Neural progenitor cell (in vitro differentiated cells): ENCODE measurements around the gene ASTN2. TPM values are rescaled to one million over a fixed set of nuclear protein-coding genes. Genes with fewer than 3 reads are reported as not detected.

Experiments
- DNase-seq: peaks from one replicate; pipeline ENCODE4 v3.0.0-alpha.2; 2016; ENCODE audit warnings: low spot score
- H2AFZ ChIP-seq: fragments of 200-600 bp; sonication (generic); replicated peaks from 2 replicates; pipeline ENCODE4 v1.6.1; 2016; ENCODE audit warnings: antibody characterized with exemption
- H3F3A ChIP-seq: fragments of 200-600 bp; sonication (generic); 2 replicates; pipeline ENCODE4 v1.6.1; 2016; ENCODE audit warnings: antibody characterized with exemption, low read depth
- H3K27ac ChIP-seq: fragments of 200-600 bp; sonication (generic); 2 replicates; pipeline ENCODE4 v1.5.1; 2016; ENCODE audit warnings: mild to moderate bottlenecking
- H3K27me3 ChIP-seq: fragments of 200-600 bp; sonication (generic); 2 replicates; pipeline ENCODE4 v1.6.1; 2016; ENCODE audit warnings: mild to moderate bottlenecking, moderate library complexity
- H3K36me3 ChIP-seq: fragments of 200-600 bp; sonication (generic); 2 replicates; pipeline ENCODE4 v1.5.1; 2016
- H3K4me1 ChIP-seq: fragments of 200-600 bp; sonication (generic); 2 replicates; pipeline ENCODE4 v1.6.1; 2016; ENCODE audit warnings: mixed run types
- H3K4me2 ChIP-seq: fragments of 200-600 bp; sonication (generic); 2 replicates; pipeline ENCODE4 v1.6.1; 2016
- H3K4me3 ChIP-seq: fragments of 200-600 bp; sonication (generic); 2 replicates; pipeline ENCODE4 v1.5.1; 2016
- H3K79me2 ChIP-seq: fragments of 200-600 bp; sonication (generic); 2 replicates; pipeline ENCODE4 v1.6.1; 2016; ENCODE audit warnings: low read depth
- H3K9ac ChIP-seq: fragments of 200-600 bp; sonication (generic); 2 replicates; pipeline ENCODE4 v1.6.1; 2016
- H3K9me3 ChIP-seq: fragments of 200-600 bp; sonication (generic); 2 replicates; pipeline ENCODE4 v1.5.1; 2016; ENCODE audit warnings: low read depth
- H4K20me1 ChIP-seq: fragments of 200-600 bp; sonication (generic); 2 replicates; pipeline ENCODE4 v1.6.1; 2016; ENCODE audit warnings: low read depth
- H3K27ac Mint-ChIP-seq: 3 replicates; pipeline ENCODE4 v1.8.0; 2021; ENCODE audit warnings: mixed read lengths
- H3K27me3 Mint-ChIP-seq: 2 replicates; pipeline ENCODE4 v1.8.0; 2022; ENCODE audit warnings: low read depth, mild to moderate bottlenecking, inconsistent platforms, moderate library complexity, mixed read lengths; ENCODE audit not compliant: insufficient read depth
- H3K36me3 Mint-ChIP-seq: 3 replicates; pipeline ENCODE4 v1.8.0; 2021; ENCODE audit warnings: mixed read lengths
- H3K4me1 Mint-ChIP-seq: 3 replicates; pipeline ENCODE4 v1.8.0; 2021; ENCODE audit warnings: mixed read lengths
- H3K4me3 Mint-ChIP-seq: 3 replicates; pipeline ENCODE4 v1.8.0; 2021; ENCODE audit warnings: mild to moderate bottlenecking, moderate library complexity, mixed read lengths
- H3K9me3 Mint-ChIP-seq: 3 replicates; pipeline ENCODE4 v1.8.0; 2020; ENCODE audit warnings: mixed read lengths
- EZH2 ChIP-seq: fragments of 200-600 bp; sonication (generic); IDR thresholded peaks from 2 replicates; pipeline ENCODE4 v1.6.1; 2017; ENCODE audit warnings: antibody characterized with exemption, mild to moderate bottlenecking, moderate library complexity
- EZH2phosphoT487 ChIP-seq: fragments of 200-600 bp; sonication (generic); IDR thresholded peaks from 2 replicates; pipeline ENCODE4 v1.6.1; 2017; ENCODE audit warnings: antibody characterized with exemption
- total RNA-seq: library from RNA; depleted of rRNA; stranded (reverse); fragments of >200 nt; gene quantifications from 2 replicates; pipeline ENCODE4 v1.2.3, GENCODE V29; 2015; ENCODE audit warnings: low replicate concordance
- TF ChIP-seq, protein P1 (sequence below): fragments of 200-600 bp; sonication (generic); IDR thresholded peaks from 2 replicates; pipeline ENCODE4 v1.5.1; 2017; ENCODE audit warnings: antibody characterized with exemption, mild to moderate bottlenecking

ASTN2 gene
- total RNA-seq, 1 donor from 2014 or later, result 8.0 TPM

DNA sequence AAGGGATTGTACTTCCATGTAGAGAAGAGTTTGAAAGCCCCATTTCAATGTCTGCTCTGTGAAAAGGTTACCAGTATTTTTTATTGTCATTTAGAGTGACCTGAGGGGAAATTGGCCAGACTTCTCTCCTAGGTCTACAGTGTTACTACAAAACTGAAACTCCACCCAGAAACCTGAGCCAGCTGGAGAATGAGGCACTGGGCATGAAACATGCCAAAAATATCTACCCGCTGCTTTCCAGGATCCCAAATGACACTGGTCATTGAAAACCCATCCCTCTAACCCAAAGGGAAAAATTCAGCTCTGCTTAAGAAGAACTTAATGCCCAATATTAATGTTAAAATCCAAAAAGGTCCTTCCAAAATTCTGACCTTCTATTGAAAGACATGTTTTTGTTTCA lies 826.9 kb downstream of the ASTN2 start:
- peaks cover 4% of the 10 kb centered on the region for H3K4me1 ChIP-seq
- no peaks in the 10 kb centered on the region for H3K9me3 ChIP-seq
- H3K36me3 Mint-ChIP-seq, result peaks cover 2% of the 10 kb centered on the region
- H3K4me3 Mint-ChIP-seq, result no peak overlapping the region
- peaks cover 4% of the 10 kb centered on the region for H3K36me3 ChIP-seq
- H3K79me2 ChIP-seq, result no peaks in the 10 kb centered on the region
- no peaks in the 10 kb centered on the region for H3F3A ChIP-seq
- no peaks in the 10 kb centered on the region for H3K27me3 Mint-ChIP-seq
- no peaks in the 10 kb centered on the region for H3K4me1 Mint-ChIP-seq
- no peak overlapping the region for H3K27ac ChIP-seq
- H3K27me3 ChIP-seq, result no peaks in the 10 kb centered on the region
- no peak overlapping the region for H2AFZ ChIP-seq
- H3K4me3 ChIP-seq, result no peak overlapping the region
- peaks cover 20% of the 10 kb centered on the region for H3K9me3 Mint-ChIP-seq
- no peaks in the 10 kb centered on the region for H4K20me1 ChIP-seq
- H3K4me2 ChIP-seq, result no peak overlapping the region
- no peak for DNase-seq
- TF ChIP-seq EZH2 (no peak), EZH2phosphoT487 (no peak)
- TF ChIP-seq, protein P1, sequence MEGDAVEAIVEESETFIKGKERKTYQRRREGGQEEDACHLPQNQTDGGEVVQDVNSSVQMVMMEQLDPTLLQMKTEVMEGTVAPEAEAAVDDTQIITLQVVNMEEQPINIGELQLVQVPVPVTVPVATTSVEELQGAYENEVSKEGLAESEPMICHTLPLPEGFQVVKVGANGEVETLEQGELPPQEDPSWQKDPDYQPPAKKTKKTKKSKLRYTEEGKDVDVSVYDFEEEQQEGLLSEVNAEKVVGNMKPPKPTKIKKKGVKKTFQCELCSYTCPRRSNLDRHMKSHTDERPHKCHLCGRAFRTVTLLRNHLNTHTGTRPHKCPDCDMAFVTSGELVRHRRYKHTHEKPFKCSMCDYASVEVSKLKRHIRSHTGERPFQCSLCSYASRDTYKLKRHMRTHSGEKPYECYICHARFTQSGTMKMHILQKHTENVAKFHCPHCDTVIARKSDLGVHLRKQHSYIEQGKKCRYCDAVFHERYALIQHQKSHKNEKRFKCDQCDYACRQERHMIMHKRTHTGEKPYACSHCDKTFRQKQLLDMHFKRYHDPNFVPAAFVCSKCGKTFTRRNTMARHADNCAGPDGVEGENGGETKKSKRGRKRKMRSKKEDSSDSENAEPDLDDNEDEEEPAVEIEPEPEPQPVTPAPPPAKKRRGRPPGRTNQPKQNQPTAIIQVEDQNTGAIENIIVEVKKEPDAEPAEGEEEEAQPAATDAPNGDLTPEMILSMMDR, result no peak
- no peak overlapping the region for H3K9ac ChIP-seq
- H3K27ac Mint-ChIP-seq, result no peak overlapping the region

DNA sequence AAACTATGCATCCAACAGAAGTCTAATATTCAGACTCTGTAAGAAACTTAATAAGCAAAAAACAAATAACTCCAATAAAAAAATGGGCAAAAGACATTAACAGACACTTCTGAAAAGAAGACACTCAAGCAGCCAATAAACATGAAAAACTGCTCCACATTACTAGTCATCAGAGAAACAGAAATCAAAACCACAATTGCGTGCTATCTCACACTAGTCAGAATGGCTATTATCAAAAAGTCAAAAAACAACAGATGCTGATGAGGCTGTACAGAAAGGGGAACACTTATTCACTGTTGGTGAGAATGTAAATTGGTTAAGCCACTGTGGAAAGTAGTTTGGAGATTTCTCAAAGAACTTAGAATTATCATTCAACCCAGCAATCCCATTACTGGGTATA lies 829.0 kb downstream of the ASTN2 start:
- Histone ChIP-seq H3K9ac (no peak overlapping the region), H3K4me1 (peaks cover 5% of the 10 kb centered on the region), H3K4me3 (no peak overlapping the region), H3F3A (no peaks in the 10 kb centered on the region), H3K36me3 (peaks cover 4% of the 10 kb centered on the region), H3K27me3 (no peaks in the 10 kb centered on the region), H4K20me1 (no peaks in the 10 kb centered on the region), H3K79me2 (no peaks in the 10 kb centered on the region), H3K9me3 (no peaks in the 10 kb centered on the region), H2AFZ (no peak overlapping the region), H3K4me2 (no peak overlapping the region), H3K27ac (no peak overlapping the region)
- Mint-ChIP-seq H3K4me1 (no peaks in the 10 kb centered on the region), H3K4me3 (no peak overlapping the region), H3K36me3 (peaks cover 2% of the 10 kb centered on the region), H3K27me3 (no peaks in the 10 kb centered on the region), H3K9me3 (peaks cover 20% of the 10 kb centered on the region), H3K27ac (no peak overlapping the region)
- TF ChIP-seq EZH2 (no peak), EZH2phosphoT487 (no peak)
- TF ChIP-seq, protein P1, result no peak
- no peak for DNase-seq

DNA sequence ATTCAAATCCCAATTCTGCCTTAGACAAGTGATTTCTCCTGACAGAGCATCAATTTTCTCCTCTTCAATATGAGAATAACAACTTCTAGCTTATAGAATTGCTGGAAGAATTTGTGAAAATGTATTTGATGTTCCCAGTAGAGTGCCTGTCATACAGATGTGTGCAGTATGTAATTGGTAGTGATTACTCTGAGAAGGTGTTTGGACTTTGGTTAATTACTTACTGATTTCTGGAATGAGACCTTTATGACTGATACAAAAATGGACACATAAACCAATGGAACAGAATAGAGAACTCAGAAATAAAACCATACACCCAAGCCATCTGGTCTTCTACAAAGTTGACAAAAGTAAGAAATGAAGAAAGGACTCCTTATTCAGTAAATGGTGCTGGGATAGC lies 829.7 kb downstream of the ASTN2 start:
- no peak overlapping the region for H3K9ac ChIP-seq
- peaks cover 20% of the 10 kb centered on the region for H3K9me3 Mint-ChIP-seq
- TF ChIP-seq EZH2 (no peak), EZH2phosphoT487 (no peak)
- TF ChIP-seq, protein P1, result no peak
- no peaks in the 10 kb centered on the region for H3K9me3 ChIP-seq
- peaks cover 12% of the 10 kb centered on the region for H3K4me1 ChIP-seq
- no peak overlapping the region for H3K4me3 Mint-ChIP-seq
- DNase-seq, result no peak
- no peak overlapping the region for H3K4me2 ChIP-seq
- H3K4me1 Mint-ChIP-seq, result no peaks in the 10 kb centered on the region
- no peak overlapping the region for H2AFZ ChIP-seq
- no peaks in the 10 kb centered on the region for H3K27me3 Mint-ChIP-seq
- no peaks in the 10 kb centered on the region for H3F3A ChIP-seq
- H3K79me2 ChIP-seq, result no peaks in the 10 kb centered on the region
- peaks cover 2% of the 10 kb centered on the region for H3K36me3 Mint-ChIP-seq
- no peak overlapping the region for H3K27ac Mint-ChIP-seq
- no peaks in the 10 kb centered on the region for H3K27me3 ChIP-seq
- H3K36me3 ChIP-seq, result peaks cover 4% of the 10 kb centered on the region
- H4K20me1 ChIP-seq, result no peaks in the 10 kb centered on the region
- H3K27ac ChIP-seq, result no peak overlapping the region
- H3K4me3 ChIP-seq, result no peak overlapping the region
